Measurements from ENCODE around the gene PXK.

PXK gene

GRCh38 chr3:58383476-58383875 lies 50.8 kb downstream of the PXK start:
- H3K4me1 ChIP-seq (ENCODE audit: insufficient read depth, low read length, poor library complexity, severe bottlenecking), result peaks cover 13% of the 10 kb centered on the region
- no peak overlapping the region for H3K4me2 ChIP-seq (ENCODE audit: low read depth, low read length, poor library complexity, severe bottlenecking)
- H2AFZ ChIP-seq (ENCODE audit: low read length), result no peak overlapping the region
- no peaks in the 10 kb centered on the region for H3K9me2 ChIP-seq (replicated peaks; ENCODE audit: low read depth, low read length)
- no peak overlapping the region for H3K9ac ChIP-seq (ENCODE audit: low read depth, low read length, poor library complexity, severe bottlenecking)
- H3K36me3 ChIP-seq (ENCODE audit: insufficient read depth, low read length), result peaks cover 37% of the 10 kb centered on the region
- H3F3A ChIP-seq (ENCODE audit: low read depth), result no peaks in the 10 kb centered on the region
- no peaks in the 10 kb centered on the region for H4K20me1 ChIP-seq (ENCODE audit: insufficient read depth, low read length, poor library complexity, severe bottlenecking)
- no peaks in the 10 kb centered on the region for H3K79me2 ChIP-seq (ENCODE audit: insufficient read depth, low read length)
- H3K9me3 ChIP-seq (ENCODE audit: insufficient read depth, low read depth, low read length), result no peaks in the 10 kb centered on the region
- TF ChIP-seq EZH2phosphoT487 (IDR thresholded peaks at IDR 0.05; ENCODE audit: borderline replicate concordance), result no peak
- no peak for TF ChIP-seq CTCF (conservative IDR thresholded peaks at IDR 0.05; ENCODE audit: low read length)
- H3K4me3 ChIP-seq (ENCODE audit: low read length, poor library complexity, severe bottlenecking), result no peak overlapping the region
- no peaks in the 10 kb centered on the region for H3K27me3 ChIP-seq (ENCODE audit: insufficient read depth, low read length, poor library complexity, severe bottlenecking)

- Histone ChIP-seq H3K9ac (ENCODE audit: low read depth, low read length, poor library complexity, severe bottlenecking) (no peak overlapping the region), H3K4me3 (ENCODE audit: low read length, poor library complexity, severe bottlenecking) (no peak overlapping the region), H3K4me2 (ENCODE audit: low read depth, low read length, poor library complexity, severe bottlenecking) (no peak overlapping the region)
Measured at GRCh38 chr3:58383904-58384303, 51.2 kb downstream of the PXK start.

DNA sequence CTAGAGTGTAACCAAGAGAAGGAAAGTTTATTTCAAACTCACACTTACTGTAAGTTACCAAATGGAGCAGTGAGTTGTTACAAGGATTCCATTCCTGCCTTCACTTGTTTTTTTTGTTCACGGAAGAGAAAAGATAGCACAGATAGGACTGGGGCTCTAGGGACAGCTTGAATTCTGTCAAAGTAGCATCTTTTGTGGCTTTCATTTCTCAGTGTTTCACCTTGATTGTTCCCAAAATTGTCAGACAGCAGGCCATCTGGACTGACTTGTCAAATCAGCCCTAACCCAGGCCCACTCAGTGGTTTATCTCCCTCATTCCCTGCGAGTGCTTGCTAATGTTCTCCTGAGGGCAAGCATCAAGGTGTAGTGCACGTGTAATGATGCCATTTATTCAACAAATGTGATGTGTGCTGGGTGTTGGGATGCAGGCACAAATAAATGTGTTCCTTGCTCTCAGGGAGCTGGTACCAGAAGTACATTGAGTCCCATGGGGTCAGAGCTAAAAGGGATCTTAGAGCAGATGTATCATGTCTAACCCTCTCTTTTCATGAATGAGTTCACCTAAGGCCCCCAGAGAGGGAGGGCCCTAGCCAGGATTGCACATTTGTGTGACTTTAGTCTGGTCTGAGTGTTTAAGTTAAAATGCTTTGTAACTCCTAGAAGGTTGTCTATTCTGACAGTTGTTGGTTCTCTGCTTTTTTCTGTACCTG lies 51.8 kb downstream of the PXK start:
- H3K4me1 ChIP-seq (ENCODE audit: insufficient read depth, low read length, poor library complexity, severe bottlenecking), result peaks cover 21% of the 10 kb centered on the region
- no peak overlapping the region for H3K9ac ChIP-seq (ENCODE audit: low read depth, low read length, poor library complexity, severe bottlenecking)

More at GRCh38 chr3:58383904-58384303, 51.2 kb downstream of the PXK start:
- H2AFZ ChIP-seq (ENCODE audit: low read length), result no peak overlapping the region
- H3K36me3 ChIP-seq (ENCODE audit: insufficient read depth, low read length), result peaks cover 37% of the 10 kb centered on the region
- no peaks in the 10 kb centered on the region for H3K9me2 ChIP-seq (replicated peaks; ENCODE audit: low read depth, low read length)
- H4K20me1 ChIP-seq (ENCODE audit: insufficient read depth, low read length, poor library complexity, severe bottlenecking), result no peaks in the 10 kb centered on the region
- no peaks in the 10 kb centered on the region for H3K27me3 ChIP-seq (ENCODE audit: insufficient read depth, low read length, poor library complexity, severe bottlenecking)
- no peaks in the 10 kb centered on the region for H3K9me3 ChIP-seq (ENCODE audit: insufficient read depth, low read depth, low read length)
- H3F3A ChIP-seq (ENCODE audit: low read depth), result no peaks in the 10 kb centered on the region
- H3K79me2 ChIP-seq (ENCODE audit: insufficient read depth, low read length), result no peaks in the 10 kb centered on the region
- peaks cover 18% of the 10 kb centered on the region for H3K4me1 ChIP-seq (ENCODE audit: insufficient read depth, low read length, poor library complexity, severe bottlenecking)
- TF ChIP-seq CTCF (conservative IDR thresholded peaks at IDR 0.05; ENCODE audit: low read length), result no peak
- TF ChIP-seq EZH2phosphoT487 (IDR thresholded peaks at IDR 0.05; ENCODE audit: borderline replicate concordance), result no peak

More for the DNA sequence above, 51.8 kb downstream of the PXK start:
- H3K9me2 ChIP-seq (replicated peaks; ENCODE audit: low read depth, low read length), result no peaks in the 10 kb centered on the region
- H3F3A ChIP-seq (ENCODE audit: low read depth), result no peaks in the 10 kb centered on the region
- H4K20me1 ChIP-seq (ENCODE audit: insufficient read depth, low read length, poor library complexity, severe bottlenecking), result no peaks in the 10 kb centered on the region
- H3K36me3 ChIP-seq (ENCODE audit: insufficient read depth, low read length), result peaks cover 37% of the 10 kb centered on the region
- no peaks in the 10 kb centered on the region for H3K9me3 ChIP-seq (ENCODE audit: insufficient read depth, low read depth, low read length)
- no peak for TF ChIP-seq CTCF (conservative IDR thresholded peaks at IDR 0.05; ENCODE audit: low read length)
- TF ChIP-seq EZH2phosphoT487 (IDR thresholded peaks at IDR 0.05; ENCODE audit: borderline replicate concordance), result no peak
- H3K4me2 ChIP-seq (ENCODE audit: low read depth, low read length, poor library complexity, severe bottlenecking), result no peak overlapping the region
- H2AFZ ChIP-seq (ENCODE audit: low read length), result no peak overlapping the region
- H3K79me2 ChIP-seq (ENCODE audit: insufficient read depth, low read length), result no peaks in the 10 kb centered on the region
- H3K4me3 ChIP-seq (ENCODE audit: low read length, poor library complexity, severe bottlenecking), result no peak overlapping the region
- no peaks in the 10 kb centered on the region for H3K27me3 ChIP-seq (ENCODE audit: insufficient read depth, low read length, poor library complexity, severe bottlenecking)

Measured in Loucy (cell line).